Fibroblast of lung (primary cell): ENCODE data around the gene TTC9B.

Experiments used
- EZH2 ChIP-seq: IDR thresholded peaks from 2 replicates; pipeline ENCODE4 v1.5.1; 2012; ENCODE audit warnings: low read length, control low read depth, mild to moderate bottlenecking; ENCODE audit errors: missing control alignments
- TF ChIP-seq, protein P1 (sequence below), 2 donors: IDR thresholded peaks in 1 of 2; conservative IDR thresholded peaks in 1 of 2; 1 replicate in 1 of 2; 2 replicates in 1 of 2; pipeline ENCODE4 v1.5.1; 2011 to 2012; ENCODE audit warnings: low read length in 2 of 2, control low read depth in 1 of 2, inconsistent platforms in 1 of 2, low read depth in 1 of 2, mild to moderate bottlenecking in 1 of 2

DNA sequence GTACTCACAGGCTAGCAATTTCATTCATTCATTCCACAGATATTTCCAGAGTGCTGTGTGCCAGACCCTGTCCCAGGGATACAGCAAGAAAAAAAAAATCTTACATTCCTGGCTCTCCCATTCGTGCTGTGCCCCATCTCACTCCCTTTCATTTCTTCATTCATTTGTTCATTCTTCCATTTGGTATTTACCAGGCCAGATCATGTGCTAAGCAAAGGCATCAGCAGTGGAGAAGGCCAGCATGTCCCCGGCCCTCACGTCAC is 24.7 kb downstream of the TTC9B start:
- TF ChIP-seq, protein P1, sequence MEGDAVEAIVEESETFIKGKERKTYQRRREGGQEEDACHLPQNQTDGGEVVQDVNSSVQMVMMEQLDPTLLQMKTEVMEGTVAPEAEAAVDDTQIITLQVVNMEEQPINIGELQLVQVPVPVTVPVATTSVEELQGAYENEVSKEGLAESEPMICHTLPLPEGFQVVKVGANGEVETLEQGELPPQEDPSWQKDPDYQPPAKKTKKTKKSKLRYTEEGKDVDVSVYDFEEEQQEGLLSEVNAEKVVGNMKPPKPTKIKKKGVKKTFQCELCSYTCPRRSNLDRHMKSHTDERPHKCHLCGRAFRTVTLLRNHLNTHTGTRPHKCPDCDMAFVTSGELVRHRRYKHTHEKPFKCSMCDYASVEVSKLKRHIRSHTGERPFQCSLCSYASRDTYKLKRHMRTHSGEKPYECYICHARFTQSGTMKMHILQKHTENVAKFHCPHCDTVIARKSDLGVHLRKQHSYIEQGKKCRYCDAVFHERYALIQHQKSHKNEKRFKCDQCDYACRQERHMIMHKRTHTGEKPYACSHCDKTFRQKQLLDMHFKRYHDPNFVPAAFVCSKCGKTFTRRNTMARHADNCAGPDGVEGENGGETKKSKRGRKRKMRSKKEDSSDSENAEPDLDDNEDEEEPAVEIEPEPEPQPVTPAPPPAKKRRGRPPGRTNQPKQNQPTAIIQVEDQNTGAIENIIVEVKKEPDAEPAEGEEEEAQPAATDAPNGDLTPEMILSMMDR (conservative IDR thresholded peaks at IDR 0.05 in 1 of 2, IDR thresholded peaks at IDR 0.05 in 1 of 2; ENCODE audit: low read depth in 1 of 2, low read length in 2 of 2) = no peak
- no peak for TF ChIP-seq EZH2
